ENCODE results near the gene POU6F2.
"Not testable (repeated sequence)": the region's sequence is repeated elsewhere in the genome, so short reads cannot be mapped to it uniquely, and the experiment has no call there.

POU6F2 gene, protein sequence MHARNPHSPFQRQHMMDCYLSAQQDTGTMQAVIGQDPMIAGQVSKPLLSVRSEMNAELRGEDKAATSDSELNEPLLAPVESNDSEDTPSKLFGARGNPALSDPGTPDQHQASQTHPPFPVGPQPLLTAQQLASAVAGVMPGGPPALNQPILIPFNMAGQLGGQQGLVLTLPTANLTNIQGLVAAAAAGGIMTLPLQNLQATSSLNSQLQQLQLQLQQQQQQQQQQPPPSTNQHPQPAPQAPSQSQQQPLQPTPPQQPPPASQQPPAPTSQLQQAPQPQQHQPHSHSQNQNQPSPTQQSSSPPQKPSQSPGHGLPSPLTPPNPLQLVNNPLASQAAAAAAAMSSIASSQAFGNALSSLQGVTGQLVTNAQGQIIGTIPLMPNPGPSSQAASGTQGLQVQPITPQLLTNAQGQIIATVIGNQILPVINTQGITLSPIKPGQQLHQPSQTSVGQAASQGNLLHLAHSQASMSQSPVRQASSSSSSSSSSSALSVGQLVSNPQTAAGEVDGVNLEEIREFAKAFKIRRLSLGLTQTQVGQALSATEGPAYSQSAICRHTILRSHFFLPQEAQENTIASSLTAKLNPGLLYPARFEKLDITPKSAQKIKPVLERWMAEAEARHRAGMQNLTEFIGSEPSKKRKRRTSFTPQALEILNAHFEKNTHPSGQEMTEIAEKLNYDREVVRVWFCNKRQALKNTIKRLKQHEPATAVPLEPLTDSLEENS

GRCh38 chr7:38977685-38978084, at the start of gene POU6F2:
TSS of gene POU6F2 (plus strand) at chr7:38977909. CDS start at chr7:38977954, 45 bp downstream.
- no peak for DNase-seq

DNA sequence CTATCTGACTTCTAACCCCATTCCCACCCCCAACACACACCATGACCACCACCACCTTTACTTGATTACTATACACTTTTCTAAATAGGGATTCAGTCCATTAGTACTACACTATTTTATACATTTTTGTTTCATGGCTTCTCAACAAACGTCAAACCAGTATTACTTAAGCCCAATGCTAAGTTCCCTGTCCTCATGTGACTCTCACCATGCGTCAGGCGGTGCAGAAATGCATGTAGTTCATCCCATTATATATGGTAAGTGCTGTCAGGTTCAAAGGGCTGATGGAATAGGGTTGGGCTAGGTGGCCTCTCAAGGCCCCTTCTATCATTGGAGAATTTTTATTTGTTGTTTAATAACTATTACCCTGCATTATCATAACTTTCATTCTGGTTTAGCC, 49.2 kb upstream of the POU6F2 start:
- no peak for DNase-seq

- DNase-seq: no peak
Observed at GRCh38 chr7:38929460-38930171, 48.1 kb upstream of the POU6F2 start.

GRCh38 chr7:38932509-38933168, 45.1 kb upstream of the POU6F2 start:
- peak; percentile 41 for DNase-seq

GRCh38 chr7:38934051-38934450, 43.7 kb upstream of the POU6F2 start:
- no peak for DNase-seq

GRCh38 chr7:38934536-38934935, 43.2 kb upstream of the POU6F2 start:
- no peak for DNase-seq

- no peak for DNase-seq
Observed at GRCh38 chr7:38936641-38937040, 41.1 kb upstream of the POU6F2 start.

GRCh38 chr7:38938001-38938485, 39.7 kb upstream of the POU6F2 start:
- DNase-seq: no peak

GRCh38 chr7:38938589-38938988, 39.1 kb upstream of the POU6F2 start:
- DNase-seq: no peak

- DNase-seq: no peak
Observed at GRCh38 chr7:38940774-38941173, 36.9 kb upstream of the POU6F2 start.

DNA sequence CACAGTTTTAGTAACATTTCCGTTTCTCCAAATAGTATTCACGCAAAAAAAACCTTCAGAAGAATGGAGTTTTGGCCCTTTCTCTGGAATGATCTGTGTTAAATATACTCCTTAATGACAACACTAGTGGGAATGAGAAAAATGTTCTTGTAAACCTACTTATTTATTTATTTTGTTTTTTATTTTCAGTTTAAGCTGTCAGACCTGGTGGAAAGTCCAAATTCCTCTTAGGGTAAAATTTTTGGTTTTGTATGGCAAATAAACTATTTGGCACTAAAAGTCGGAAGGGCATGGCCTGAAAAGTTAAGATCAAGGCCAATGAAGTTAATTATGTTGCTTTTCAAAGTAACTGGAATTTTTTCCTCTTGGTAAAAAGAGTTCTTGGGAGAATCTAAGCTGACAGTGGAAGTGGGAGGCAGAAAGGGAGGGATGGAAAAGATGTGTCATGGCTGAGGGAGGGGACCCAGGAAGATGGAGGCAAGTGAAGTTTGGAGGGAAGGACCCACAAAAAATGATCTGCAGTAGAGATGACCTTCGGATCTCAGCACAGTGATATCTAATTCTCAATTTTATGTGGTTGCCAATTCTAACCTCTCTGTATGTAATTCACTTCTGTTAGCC, 35.2 kb upstream of the POU6F2 start:
- DNase-seq: no peak

GRCh38 chr7:38947541-38947940, 30.2 kb upstream of the POU6F2 start:
- DNase-seq: not testable (repeated sequence)

- no peak for DNase-seq
Observed at GRCh38 chr7:38950309-38950708, 27.4 kb upstream of the POU6F2 start.

DNA sequence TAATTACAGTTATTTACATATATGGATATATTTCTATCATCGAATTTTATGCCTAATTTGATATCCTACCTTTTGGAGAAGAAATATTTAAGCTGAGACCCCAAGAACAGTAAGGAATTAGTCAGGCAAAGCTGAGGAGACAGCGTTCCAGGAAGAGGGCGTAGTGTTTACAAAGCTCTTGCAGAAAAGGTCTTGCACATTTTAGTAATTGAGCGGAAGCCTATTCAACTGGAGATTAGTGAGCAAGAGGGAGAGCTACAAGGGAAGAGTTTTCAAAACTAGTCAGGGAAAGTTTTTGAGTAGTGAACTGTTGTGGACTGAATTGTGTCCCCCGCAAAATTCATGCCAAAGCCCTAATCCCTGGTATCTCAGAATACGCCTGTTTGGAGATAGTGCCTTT, 26.5 kb upstream of the POU6F2 start:
- DNase-seq: no peak

DNA sequence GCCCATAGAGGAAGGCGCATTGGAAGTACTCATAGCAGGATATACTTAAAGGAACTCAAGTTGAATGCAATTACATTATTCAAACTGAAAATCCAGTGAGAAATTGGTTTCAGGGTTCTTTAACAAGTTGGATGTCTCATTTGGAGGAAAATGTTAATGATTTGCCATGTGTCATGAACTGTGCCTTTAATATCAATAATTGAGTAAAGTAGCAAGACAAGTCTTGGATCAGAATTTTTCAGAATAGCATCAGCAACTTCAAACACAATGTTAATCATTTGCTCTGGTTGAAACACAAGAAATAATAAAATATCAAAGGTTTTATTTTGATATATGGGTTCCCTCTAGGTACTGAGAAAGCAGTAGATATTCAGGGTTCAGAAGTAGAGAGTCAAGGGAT, 24.5 kb upstream of the POU6F2 start:
- no peak for DNase-seq

DNA sequence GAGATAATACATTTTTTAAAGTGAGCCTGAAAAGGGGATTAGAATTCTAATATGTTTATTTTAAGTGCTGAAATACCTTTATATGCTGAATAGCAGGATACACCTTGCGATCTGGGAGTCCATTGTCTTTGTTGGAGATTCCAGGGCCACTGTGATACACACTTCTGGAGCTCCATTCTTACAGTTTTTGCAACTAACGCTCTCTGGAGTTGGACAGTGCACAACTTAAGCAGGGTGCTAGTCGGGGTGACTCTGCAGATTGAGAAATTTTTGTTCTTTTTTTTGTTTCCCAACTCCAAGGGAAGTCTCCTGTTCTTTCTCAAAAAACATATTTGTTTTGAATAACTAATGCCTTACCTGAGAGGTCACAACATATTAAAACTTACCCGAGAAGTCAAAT, 23.7 kb upstream of the POU6F2 start:
- DNase-seq: no peak

GRCh38 chr7:38955892-38956291, 21.8 kb upstream of the POU6F2 start:
- DNase-seq: no peak

DNA sequence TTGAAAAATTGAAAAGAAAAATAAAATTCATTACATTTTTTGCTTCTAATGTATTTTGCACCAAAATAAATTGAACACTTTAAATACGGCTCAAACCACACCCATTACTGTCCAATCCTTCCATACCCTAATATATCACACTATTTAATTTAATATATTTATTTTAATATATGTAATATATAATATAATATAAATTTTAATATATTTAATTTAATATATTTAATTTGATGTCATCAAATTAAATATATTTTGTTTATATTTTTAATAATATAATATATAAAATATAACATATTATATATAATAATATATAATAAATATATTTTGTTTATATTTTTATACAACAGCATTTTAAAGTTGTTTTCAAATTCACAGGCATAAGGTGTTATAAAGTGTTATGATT, 15.7 kb upstream of the POU6F2 start:
- no peak for DNase-seq

DNA sequence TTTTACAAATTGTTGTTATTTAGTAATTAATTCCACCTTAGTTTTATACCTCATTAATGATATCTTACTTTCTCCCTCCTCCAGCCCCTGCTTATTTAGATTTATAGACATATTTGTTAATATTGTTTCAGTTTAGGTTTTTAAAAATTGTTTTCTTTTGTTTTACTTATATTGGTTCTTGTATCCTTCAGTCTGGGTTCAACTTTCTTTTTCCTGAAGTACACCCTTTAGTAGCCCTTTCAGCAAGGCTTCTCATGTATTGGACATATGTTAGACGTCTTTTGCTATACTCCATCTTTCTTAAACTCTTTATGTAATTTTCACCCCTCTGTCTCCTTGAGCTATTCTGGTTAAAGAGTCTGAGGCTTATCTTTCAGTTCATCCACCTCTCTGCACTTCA, 12.8 kb upstream of the POU6F2 start:
- no peak for DNase-seq

DNA sequence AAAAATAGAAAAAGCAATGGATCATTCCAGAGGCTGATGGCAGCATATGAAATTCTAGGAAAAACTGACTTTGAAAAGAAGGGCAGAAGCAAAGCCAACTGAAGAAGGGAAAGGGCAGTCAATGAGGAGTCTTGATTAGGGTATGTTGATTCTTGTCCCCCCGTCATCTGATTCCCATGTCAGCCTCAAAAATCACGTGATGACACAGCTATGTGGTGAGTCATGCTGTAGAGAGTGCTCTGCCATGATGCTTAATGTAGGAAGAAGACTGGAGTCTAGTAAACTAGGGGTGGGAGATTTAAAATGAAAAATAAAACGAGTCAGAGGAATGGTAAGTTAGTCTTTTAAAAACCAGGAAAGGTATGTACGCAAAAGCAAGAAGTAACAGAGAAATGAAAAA, 3.9 kb upstream of the POU6F2 start:
- DNase-seq: no peak

DNA sequence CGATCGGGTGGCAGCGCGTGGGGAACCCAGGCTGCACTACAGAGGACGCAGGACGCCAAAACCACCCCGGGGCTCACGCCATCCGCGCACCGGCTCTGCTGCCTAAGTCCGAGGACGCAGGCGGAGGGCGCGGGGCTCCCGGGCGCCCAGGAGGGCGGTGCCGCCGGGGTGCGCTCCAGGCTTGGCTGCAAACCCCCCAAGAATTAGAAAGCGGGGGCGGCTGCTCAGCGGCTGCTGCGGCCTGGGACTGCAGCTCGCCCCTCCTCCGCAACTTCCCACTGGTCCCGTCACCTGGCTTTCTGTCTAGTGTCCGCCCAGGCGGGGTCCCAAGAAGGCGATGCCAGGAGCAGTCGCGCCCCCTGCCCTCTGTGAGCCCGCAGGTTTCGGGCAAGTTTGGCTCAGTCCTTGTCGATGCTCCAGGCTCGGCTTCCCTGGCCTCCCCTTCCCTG, 1.7 kb upstream of the POU6F2 start:
- DNase-seq: no peak

- no peak for DNase-seq
Observed at GRCh38 chr7:38978491-38978890, 782 bp downstream of the POU6F2 start.
